ENCODE results near the gene SLC22A4. TPM values are rescaled to one million over a fixed set of nuclear protein-coding genes. Genes with fewer than 3 reads are reported as not detected.

SLC22A4 gene
- 1 to 10 TPM in 6 of 7 donors, under 1 TPM in 1; 0.72 to 7.7 (median 3.0) TPM for total RNA-seq
- 1 to 10 TPM; 1.1 to 1.7 TPM for polyA plus RNA-seq
- long read RNA-seq, donor 1, transcript SLC22A4-201 (10 exons, 2,201 nt): major isoform, 7 of 15 reads
- long read RNA-seq, donor 1, partial matches to known transcripts: 0 of 15 reads
- long read RNA-seq, donor 1, other reads (novel, unspliced or antisense): 8 of 15 reads
- long read RNA-seq, donor 2, partial matches to known transcripts: 0 of 1 reads
- long read RNA-seq, donor 2, other reads (novel, unspliced or antisense): 0 of 1 reads
- long read RNA-seq, donor 3, partial matches to known transcripts: 0 of 4 reads
- long read RNA-seq, donor 3, other reads (novel, unspliced or antisense): 0 of 4 reads

- Histone ChIP-seq H3K27me3 (no peaks in the 10 kb centered on the region), H3K27ac (peak within 1 kb of the TSS; percentile 92 to 100), H3K36me3 (no peaks in the 10 kb centered on the region), H3K4me3 (peak within 1 kb of the TSS; percentile 85), H3K4me1 (ENCODE audit: insufficient read depth) (peaks cover 2% of the 10 kb centered on the region), H3K9me3 (no peaks in the 10 kb centered on the region)
- WGBS, 3 donors: 0% methylated on average over 31 to 63 of the region's 63 CpGs
- DNase-seq: peak; percentile 94 to 96 (median 95)
- intact Hi-C loops (cut with DNase I): loop anchor here in 2 of 4 donors (10.0 kb wide), 2 partner anchors 69 to 81 kb away; partner anchors contain the start of gene P4HA2 (in 1 of the 2)
- peak; percentile 95 for TF ChIP-seq POLR2A (IDR thresholded peaks at IDR 0.05)
- peak; percentile 52 for TF ChIP-seq EP300 (IDR thresholded peaks at IDR 0.05)
- peak in 1 of 3 donors; percentile 2 for TF ChIP-seq CTCF (IDR thresholded peaks at IDR 0.05)
These were observed at the start of gene SLC22A4 for GRCh38 chr5:132293992-132294727. Gene SLC22A4 (plus strand): TSS chr5:132294394. CDS start chr5:132294617, 223 bp downstream.

- Histone ChIP-seq H3K36me3 (no peaks in the 10 kb centered on the region), H3K4me1 (ENCODE audit: insufficient read depth) (no peaks in the 10 kb centered on the region), H3K27me3 (no peaks in the 10 kb centered on the region), H3K27ac (no peak overlapping the region), H3K4me3 (no peak overlapping the region), H3K9me3 (peaks cover 0 to 3% of the 10 kb centered on the region in 2 donors)
- no peak for TF ChIP-seq CTCF (IDR thresholded peaks at IDR 0.05)
- no peak for TF ChIP-seq POLR2A (IDR thresholded peaks at IDR 0.05)
- intact Hi-C loops (cut with DNase I): no loop called here
- DNase-seq: no peak
- 6 to 14% (median 8%) methylated on average over 1 of the region's 1 CpG for WGBS, 3 donors
These were observed 48.6 kb upstream of the SLC22A4 start for GRCh38 chr5:132245593-132245992.

DNA sequence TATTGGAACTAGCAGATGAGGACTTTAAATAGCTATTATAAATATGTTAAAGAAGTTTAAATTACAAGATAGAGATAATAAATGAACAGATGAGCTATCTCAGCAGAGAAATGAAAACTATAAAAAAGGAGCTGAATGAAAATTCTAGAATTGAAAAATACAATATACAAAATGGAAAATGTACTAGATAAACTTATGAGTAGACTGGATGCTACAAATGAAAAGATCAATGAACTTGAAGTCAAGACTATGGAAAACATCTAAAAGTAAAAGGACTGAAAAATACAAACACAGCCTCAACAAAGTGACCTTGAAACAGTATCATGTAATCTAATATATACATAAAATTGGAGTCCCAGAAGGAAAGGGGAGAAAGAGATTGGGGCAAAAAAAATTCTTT lies 47.4 kb upstream of the SLC22A4 start:
- intact Hi-C loops (cut with DNase I): no loop called here

DNA sequence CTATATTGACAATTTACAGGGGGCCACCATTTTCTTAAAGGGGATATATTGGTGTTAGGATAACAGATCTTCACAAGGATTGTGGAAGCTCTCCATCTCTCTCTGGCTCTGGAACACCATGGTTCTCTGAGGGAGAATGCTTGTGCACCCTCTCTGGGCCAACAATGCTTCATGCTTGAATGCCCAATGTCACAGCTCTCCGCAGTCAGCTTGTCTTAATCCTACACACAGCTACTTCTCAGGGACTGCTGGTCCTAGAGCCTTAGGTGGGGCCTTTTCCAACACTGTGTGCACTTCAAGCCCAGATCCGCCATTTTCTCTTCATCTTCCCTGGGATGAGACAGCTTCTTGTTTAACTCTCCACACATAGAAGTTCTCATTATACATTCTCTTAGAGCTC lies 43.6 kb upstream of the SLC22A4 start:
- H3K27ac ChIP-seq: no peak overlapping the region
- intact Hi-C loops (cut with DNase I): no loop called here
- H3K36me3 ChIP-seq: no peaks in the 10 kb centered on the region
- H3K27me3 ChIP-seq: no peaks in the 10 kb centered on the region
- no peaks in the 10 kb centered on the region for H3K9me3 ChIP-seq
- no peak for DNase-seq
- peaks cover 5% of the 10 kb centered on the region for H3K4me1 ChIP-seq (ENCODE audit: insufficient read depth)
- TF ChIP-seq EP300 (IDR thresholded peaks at IDR 0.05): no peak
- TF ChIP-seq CTCF (IDR thresholded peaks at IDR 0.05): no peak
- no peak for TF ChIP-seq POLR2A (IDR thresholded peaks at IDR 0.05)
- WGBS, 3 donors: 96 to 100% (median 100%) methylated on average over 2 of the region's 2 CpGs
- no peak overlapping the region for H3K4me3 ChIP-seq

More for the DNA sequence above, 47.4 kb upstream of the SLC22A4 start:
- Histone ChIP-seq H3K27ac (no peak overlapping the region), H3K9me3 (peaks cover 0 to 3% of the 10 kb centered on the region in 2 donors), H3K4me1 (ENCODE audit: insufficient read depth) (no peaks in the 10 kb centered on the region), H3K27me3 (no peaks in the 10 kb centered on the region), H3K36me3 (no peaks in the 10 kb centered on the region), H3K4me3 (no peak overlapping the region)
- TF ChIP-seq POLR2A (IDR thresholded peaks at IDR 0.05): no peak
- no peak for TF ChIP-seq EP300 (IDR thresholded peaks at IDR 0.05)
- TF ChIP-seq CTCF (IDR thresholded peaks at IDR 0.05): no peak
- DNase-seq: no peak

Data from ovary (tissue), 10 donors.